GM18498 (cell line): ENCODE results near the gene SUV39H1.

Source experiments
- ATAC-seq: cut with Tn5 transposase; IDR thresholded peaks from one replicate; pipeline ENCODE4 v1.9.1; 2021; ENCODE audit warnings: mild to moderate bottlenecking, moderate library complexity; ENCODE audit not compliant: unreplicated experiment

The SUV39H1 gene

DNA sequence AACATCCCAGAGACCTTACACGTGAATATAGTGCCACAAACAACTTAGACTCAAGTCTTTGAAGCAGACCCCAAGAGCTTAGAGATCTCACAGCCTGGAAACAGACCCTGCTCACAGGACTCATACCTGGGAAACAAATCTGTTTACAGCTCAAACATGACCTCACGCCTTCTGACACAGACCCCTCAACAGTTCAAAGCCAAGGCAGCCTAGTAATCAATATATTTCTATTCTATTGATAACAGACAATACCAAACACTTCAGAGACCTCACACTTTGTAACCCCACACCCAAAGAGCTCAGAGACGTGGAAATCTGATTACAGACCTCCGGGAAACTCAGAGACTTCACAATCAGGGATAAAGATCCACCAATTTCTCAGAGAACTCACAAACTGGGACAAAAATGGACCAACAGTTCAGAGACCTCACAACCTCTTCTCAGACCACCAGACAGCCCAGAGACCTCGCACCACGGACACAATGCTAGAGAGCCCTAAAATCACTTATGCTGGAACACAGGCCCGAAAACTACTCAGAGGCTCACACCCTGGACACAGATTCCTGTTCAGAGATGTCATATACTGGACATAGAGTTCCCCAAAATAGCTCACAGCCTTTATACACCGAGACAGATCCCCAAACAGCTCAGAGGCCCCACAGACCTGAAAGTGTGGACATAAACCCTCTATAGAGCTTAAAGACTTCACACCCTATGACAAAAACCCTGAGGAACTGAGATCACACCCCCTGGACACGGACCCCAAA is 14.8 kb downstream of the SUV39H1 start:
- ATAC-seq = no peak

DNA sequence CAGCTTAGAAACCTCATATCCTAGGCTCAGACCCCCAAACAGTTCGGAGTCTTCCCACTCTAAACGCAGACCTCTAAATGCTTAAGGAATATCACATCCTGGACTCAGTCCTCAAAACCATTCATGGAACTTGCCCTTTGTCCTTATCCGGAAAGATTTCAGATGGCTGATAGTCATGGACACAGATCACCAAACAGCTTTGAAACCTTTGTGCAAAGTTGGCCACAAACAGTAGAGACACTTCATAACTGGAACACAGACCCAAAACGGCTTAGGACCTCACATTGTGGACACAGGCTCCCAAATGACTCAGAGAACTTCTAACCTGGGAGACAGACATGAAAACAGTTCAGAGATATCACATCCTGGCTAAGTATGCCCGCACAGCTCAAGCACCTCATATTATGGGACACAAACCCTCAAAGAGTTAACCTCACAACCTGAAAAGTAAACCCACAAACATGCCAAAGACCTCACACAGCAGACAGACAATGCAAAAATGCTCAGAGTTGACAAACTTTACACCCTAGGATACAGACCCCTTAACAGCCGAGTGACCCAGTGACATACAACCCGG is 15.5 kb downstream of the SUV39H1 start:
- ATAC-seq = no peak

DNA sequence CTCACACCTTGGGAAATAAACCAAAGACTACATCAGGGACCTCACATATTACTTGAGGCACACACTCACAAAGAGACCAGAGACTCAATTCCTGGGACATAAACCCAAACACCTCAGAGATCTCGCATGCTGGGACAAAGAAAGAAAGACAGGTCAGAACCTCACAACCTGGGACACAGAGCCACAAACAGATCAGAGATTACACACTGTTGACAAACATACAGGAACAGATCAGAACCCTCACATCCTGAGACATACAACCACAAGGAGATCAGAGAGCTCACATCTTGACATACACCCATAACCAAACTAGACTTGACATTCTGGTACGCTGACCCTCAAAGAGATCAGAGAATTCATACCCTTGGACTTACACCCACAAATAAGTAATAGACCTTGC is 17.3 kb downstream of the SUV39H1 start:
- ATAC-seq = no peak

DNA sequence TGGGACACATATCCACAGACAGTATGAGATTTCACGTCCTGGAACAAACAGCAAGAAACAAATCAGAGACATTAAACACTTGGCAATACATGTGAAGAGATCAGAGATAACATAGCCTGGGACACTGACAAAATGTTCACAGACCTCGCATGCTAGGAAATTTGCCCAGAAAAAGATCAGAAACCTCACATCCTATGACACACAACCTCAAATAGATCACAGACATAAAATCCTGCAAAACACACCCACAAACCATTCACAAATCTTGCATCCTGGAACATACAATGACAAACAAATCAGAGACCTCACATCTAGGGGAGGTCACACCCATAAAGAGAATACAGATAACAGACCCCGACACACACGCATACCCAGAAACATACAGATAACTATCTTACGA is 18.0 kb downstream of the SUV39H1 start:
- ATAC-seq = no peak

GRCh38 chrX:48715072-48715471 is 18.5 kb downstream of the SUV39H1 start:
- no peak for ATAC-seq

- no peak for ATAC-seq
Measured at GRCh38 chrX:48715876-48716502, 19.5 kb downstream of the SUV39H1 start.

- no peak for ATAC-seq
Measured at GRCh38 chrX:48719958-48720357, 23.4 kb downstream of the SUV39H1 start.

- no peak for ATAC-seq
Measured at GRCh38 chrX:48720577-48721250, 24.2 kb downstream of the SUV39H1 start.

- no peak for ATAC-seq
Measured at GRCh38 chrX:48721916-48722315, 25.4 kb downstream of the SUV39H1 start.

GRCh38 chrX:48726596-48726995 is 30.1 kb downstream of the SUV39H1 start:
- ATAC-seq = no peak

GRCh38 chrX:48728653-48729052 is 32.1 kb downstream of the SUV39H1 start:
- ATAC-seq = no peak

GRCh38 chrX:48736303-48736702 is 39.8 kb downstream of the SUV39H1 start:
- ATAC-seq = no peak

- no peak for ATAC-seq
Measured at GRCh38 chrX:48736878-48737212, 40.3 kb downstream of the SUV39H1 start.

DNA sequence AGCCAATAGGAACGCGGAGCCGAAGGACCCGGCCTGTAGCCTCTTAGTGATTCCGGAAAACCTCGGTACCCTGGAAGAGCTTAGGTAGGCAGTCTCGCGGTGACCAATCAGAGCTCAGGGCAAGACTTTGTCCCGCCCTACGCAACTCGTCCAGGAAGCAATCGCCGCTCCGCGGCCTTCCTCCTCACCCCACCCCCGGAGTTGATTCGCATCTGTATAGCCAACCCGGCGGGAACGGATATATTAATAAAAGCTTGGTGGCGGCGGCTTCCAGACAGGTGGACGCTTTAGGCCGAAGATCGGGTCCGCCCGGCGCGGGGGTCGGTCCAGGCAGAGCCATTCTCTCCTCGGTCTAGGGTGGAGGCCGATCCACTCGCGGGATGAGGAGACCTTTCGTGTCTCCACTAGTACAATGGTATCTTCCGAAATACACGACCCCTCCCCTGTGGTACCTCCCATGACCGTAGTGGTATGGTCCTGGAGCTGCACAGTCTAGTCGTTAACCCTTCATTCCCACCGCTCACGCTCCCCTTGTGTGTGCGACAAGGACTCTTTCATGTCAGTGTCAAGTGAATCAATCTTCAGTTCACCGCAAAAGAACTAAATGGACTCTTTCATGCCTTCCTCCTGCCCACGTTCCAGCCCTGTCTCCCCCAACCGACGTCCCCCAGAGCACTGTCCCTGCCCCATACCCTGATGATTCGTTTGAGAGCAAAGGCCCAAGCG is 40.8 kb downstream of the SUV39H1 start:
- ATAC-seq = peak; percentile 98

DNA sequence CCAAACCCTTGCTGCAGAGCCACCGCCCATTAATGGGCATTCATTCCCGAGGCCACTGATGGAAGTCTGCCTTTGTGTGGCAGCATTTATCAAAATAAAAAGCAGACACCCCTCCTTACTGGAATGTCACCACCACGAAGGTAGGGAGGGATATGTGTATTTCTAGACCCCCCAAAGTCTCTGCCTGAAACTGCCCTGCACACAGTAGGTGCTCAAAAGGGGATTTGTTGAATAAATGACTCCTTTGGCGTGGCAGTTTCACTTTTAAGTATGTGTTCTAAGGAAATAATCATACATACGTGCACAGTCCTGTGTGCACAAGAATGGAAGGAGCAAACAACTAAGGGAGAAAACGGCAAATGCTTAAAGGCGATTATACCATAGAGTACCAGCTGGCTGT is 41.4 kb downstream of the SUV39H1 start:
- no peak for ATAC-seq

- no peak for ATAC-seq
Measured at GRCh38 chrX:48741834-48742233, 45.3 kb downstream of the SUV39H1 start.

GRCh38 chrX:48745222-48745621 is 48.7 kb downstream of the SUV39H1 start:
- no peak for ATAC-seq

GRCh38 chrX:48747415-48748016 is 51.0 kb downstream of the SUV39H1 start:
- no peak for ATAC-seq

- ATAC-seq = no peak
Measured at GRCh38 chrX:48749182-48749581, 52.6 kb downstream of the SUV39H1 start.

DNA sequence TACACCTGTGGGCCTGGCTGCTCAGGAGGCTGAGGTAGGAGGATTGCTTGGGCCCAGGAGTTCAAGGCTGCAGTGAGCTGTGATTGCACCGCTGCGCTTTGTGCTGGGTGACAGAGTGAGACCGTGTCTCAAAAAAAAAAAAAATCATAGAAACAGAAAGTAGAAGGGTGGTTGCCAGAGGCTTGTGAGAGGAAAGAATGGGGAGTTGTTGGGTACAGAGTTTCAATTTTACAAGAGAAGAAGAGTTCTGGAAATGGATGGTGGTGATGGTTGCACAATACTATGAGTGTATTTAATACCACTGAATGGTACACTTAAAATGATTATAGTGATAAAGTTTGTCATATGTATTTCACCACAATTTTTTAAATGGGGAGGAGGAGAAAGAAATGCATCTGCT is 54.8 kb downstream of the SUV39H1 start:
- ATAC-seq = no peak

- no peak for ATAC-seq
Measured at GRCh38 chrX:48752498-48752897, 56.0 kb downstream of the SUV39H1 start.
